HG02884 (cell line): ENCODE measurements around the gene SVIL.
"Not testable (repeated sequence)": the region's sequence is repeated elsewhere in the genome, so short reads cannot be mapped to it uniquely, and the experiment has no call there.

Source experiments
- ATAC-seq: cut with Tn5 transposase; IDR thresholded peaks from one replicate; pipeline ENCODE4 v1.9.1; 2021; ENCODE audit warnings: mild to moderate bottlenecking, moderate library complexity; ENCODE audit not compliant: unreplicated experiment

Gene SVIL

DNA sequence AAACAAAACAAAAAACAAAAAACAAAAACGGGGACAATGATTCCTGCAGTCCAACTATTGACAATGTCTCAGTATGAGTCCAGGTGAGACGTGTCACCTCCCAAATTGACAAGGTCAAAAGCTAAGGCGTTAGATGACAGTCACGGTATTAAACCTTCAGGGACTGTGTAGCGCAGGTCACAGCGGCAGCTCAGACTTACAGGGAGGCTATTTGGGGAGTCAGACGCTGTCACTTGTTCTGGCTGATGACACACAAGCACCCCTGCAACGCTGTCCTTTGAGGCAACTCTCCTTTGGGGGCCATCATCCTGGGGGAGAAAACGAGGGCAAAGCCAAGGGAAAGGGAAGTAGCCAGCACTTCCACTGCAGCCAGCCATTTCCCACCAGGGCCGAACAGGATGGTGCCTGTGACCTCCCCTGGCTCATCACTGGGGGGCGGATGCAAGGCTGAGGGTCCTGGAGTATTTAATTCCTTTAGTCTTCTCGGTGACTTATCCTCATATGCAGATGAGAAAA is 55.3 kb downstream of the SVIL start:
- no peak for ATAC-seq

DNA sequence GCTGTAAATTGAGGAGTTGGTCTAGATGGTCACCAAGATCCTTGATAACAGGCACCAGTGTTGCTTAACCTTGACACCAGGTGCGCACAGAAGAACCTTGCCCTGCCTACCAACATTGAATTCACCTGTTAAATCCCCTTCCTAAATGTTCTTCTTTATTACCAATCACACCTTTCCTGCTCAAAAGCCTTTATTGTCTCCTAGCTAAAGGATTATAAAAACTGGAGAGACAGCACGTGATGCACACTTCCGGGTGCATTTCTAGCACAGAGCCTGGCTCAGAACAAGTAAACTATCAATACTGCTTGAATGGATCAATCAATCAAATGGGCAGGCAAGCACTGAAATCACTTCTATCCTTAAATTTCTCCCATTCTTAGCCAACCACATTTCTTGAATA is 56.3 kb downstream of the SVIL start:
- ATAC-seq = no peak

DNA sequence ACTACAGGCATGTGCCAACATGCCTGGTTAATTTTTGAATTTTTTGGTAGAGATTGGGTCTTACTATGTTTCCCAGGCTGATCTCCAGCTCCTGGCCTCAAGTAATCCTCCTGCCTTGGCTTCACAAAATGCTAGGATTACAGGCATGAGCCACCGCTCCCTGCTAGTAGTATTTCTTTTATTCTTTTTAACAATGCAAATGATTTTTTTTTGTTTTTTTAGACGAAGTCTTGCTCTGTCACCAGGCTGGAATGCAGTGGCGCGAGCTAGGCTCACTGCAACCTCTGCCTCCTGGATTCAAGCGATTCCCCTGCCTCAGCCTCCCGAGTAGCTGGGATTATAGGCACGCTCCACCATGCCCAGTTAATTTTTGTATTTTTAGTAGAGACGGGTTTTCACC is 58.1 kb downstream of the SVIL start:
- no peak for ATAC-seq

DNA sequence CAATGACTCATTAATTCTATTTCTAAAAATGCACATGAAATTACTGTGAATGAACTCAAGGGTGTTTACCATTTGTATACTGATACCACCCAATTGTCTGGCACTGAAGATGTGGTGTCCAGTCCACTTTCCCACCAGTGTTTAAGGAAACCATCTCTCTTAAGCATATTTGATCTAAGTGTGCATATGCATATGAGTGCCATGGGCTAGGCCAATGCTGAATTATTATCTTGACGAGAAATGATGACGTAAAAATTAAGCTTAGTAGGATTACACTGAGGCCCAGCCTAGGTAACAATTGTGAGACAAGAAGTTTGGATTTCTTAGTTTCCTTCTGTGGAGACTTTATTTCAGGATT is 59.7 kb downstream of the SVIL start:
- ATAC-seq = no peak

DNA sequence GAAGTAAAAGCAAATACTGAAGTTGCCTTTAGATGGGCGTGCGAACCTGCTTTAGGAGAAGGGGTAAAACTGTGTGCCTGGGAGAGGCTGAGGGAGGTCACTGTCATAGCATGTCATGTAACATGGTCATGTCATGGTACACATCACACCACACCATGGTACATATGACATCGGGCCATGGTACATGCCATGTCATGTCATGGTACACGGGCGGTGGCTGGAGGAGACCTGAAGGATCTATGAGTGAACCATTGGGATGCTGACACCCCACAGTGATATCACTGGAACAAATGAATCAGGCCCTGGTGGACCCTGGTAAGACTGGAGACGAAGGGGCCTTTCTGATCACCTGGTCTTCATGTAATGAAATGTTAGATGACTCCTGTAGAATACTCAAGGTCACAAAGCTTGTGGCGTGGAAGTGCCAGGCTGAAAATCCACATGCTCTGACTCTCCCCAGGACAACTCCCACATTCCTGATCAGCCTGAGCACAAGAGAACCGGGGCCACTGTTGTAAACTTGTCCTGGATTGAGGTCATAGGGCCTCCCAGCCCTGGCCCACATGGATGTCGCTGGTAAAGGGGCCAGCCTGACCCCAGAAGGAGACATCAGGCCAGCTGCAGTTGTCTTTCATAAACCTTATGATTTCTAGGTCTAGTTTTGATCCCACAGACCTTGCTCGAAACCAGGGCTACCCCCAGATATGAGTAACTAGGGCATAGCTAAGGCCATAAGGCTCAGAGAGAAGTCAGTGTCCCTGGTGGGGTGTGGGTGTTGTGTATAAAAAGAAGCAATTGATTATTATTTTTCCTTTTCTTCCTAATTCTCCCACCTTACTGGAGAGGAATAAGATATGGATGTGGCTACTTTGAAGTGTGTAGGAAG is 60.3 kb downstream of the SVIL start:
- not testable (repeated sequence) for ATAC-seq

DNA sequence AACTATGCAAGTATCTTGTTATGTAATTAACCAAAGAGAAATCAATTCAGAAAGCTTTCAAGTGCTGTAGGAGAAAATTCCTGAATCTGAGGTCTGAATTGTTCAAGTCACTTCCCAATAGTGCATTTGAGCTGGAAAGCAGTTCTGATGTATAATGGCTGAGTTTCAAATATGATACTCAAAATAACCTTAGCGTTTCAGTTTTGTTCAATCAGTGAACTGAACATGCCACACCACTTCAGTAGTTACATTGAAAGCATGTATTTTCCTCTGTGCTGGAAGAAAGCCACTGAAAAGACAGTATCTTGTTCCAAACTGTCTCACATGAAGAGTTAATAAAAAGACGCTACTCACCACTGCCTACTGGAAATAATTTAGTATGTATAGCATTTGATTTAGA is 64.5 kb downstream of the SVIL start:
- not testable (repeated sequence) for ATAC-seq

DNA sequence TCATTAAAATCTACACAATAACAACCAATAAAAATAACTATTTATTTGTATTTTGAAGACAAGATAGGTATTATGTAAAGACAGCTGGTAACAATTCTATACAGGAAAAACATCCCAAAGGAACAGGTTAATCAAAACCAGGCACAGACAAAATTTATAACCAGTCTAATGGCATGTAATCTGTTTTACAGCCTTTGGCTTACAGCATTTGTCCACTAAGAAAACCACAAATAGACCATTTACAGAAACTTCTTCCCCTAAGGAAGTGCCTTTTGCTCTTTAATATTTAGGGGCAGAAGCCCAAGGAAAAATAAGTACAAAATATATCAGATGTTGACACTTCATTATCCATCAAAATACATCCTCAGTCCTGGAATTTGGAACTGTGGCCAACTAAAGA is 65.0 kb downstream of the SVIL start:
- ATAC-seq = no peak

DNA sequence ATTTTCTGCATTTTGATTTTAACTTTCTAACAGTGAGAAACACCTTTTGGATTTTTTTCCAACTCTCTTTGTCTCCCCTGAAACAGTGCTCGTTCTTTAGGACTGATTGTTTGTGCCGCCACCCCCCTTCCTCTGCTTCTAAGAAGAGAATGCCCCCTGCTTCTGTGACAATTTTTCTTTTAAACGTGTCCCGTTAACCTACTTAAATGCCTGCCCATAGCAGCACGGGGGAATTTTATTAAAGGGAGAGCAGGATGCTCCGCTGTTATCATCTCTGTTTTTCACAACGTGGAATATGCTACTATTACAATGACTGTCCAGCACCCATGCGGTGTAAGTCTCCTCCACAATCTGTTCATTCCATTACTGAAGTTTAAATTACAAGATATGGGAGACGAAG is 67.8 kb downstream of the SVIL start:
- no peak for ATAC-seq

DNA sequence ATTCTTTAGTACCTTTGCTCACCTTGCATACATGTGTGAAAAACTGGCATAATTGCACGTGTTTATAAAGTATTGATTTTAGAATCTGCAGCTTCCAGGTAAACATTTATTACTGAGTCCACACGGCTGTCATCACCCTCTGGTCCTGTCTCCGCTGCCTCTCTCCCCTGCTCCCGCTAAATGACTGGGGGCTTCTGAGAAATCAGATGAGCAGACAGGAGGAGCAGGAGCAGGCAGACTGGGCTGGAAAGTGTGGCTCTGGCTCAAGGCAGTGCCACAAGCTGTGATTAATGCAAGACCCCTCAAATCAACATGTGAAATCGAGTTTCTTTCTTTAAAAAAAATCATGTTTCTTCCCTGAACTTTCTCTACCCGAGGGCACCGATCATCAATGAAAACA is 68.6 kb downstream of the SVIL start:
- ATAC-seq = not testable (repeated sequence)

DNA sequence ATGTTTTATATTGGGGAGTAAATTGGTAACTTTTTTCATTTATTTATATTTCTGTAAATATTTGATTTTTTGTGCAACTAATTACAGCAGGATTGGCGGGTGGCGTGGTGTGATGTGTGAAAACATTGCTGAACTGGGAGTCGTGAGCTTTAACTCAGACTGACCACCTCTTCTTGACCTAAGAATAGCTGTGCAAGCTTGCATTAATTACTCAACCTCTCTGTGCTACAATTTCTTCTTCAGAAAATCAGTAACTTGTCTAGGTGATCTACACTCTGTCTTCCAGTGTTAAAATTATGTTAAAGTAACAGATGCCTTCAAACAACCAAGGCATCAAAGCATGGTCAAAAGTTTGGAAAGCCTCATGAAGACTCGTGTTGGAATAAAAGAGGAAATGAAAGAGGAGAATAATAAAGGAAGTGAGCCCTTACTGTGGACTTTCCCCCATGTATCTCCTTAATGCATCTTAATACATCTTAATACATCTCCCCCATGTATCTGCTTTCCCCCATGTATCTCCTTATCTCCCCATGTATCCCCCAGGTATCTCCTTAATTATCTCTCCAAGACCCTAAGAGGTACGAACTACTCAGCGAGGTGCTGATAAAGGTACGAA is 71.2 kb downstream of the SVIL start:
- no peak for ATAC-seq

DNA sequence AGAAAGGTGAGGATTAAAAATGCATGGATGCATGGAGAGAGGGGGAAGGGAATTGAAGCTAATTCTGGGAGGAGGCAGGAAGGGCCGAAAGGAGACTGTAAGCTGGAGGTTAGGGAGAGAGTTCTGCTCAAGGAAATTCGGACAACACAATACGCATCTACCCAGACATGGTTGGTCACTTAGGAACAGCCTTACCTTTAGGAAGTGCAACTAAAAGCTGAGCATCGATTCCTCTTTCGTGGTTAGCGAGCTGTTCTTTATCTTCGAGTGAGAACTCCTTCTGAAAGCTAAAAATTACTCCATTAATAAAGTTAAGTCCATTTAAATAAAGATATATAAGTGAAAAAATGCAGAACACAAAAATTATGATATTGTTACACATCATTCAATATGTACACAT is 71.8 kb downstream of the SVIL start:
- ATAC-seq = not testable (repeated sequence)

DNA sequence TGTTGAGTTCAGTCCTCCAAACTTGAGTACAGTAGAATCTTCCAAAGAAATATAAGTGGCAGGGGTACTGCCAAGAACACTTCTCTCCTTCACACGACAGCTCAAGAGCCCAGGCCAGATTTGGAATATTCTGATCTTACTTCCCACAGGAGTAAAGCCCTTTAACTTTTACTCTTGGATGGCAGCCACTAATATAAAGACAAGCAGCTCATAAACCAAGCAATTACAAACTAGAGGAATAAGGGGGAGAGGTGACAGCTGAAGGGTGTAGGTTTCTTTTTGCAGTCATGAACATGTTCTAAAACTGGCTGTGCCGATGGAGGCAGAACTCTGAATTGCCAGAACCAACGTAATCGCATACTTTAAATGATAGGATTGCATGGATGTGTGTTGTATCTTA is 74.8 kb downstream of the SVIL start:
- ATAC-seq = no peak

DNA sequence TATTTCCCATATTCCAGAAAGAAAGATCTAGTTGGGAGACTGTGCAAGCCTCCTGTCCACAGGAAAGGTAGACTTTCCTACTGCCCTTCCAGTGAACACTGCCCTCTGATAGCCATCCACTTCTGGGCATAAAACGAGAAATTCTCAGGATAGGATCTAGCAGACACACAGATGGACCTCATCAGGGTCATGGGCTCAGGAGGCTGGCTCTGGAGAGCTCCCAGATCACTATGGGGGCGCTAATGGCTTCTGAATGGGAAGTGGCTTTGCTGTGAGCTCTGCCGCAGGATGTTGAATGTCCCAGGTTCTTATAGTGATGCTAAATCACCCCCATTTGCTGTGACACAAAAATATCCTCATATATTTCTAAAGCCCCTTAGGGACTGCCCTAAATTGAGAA is 77.1 kb downstream of the SVIL start:
- no peak for ATAC-seq

DNA sequence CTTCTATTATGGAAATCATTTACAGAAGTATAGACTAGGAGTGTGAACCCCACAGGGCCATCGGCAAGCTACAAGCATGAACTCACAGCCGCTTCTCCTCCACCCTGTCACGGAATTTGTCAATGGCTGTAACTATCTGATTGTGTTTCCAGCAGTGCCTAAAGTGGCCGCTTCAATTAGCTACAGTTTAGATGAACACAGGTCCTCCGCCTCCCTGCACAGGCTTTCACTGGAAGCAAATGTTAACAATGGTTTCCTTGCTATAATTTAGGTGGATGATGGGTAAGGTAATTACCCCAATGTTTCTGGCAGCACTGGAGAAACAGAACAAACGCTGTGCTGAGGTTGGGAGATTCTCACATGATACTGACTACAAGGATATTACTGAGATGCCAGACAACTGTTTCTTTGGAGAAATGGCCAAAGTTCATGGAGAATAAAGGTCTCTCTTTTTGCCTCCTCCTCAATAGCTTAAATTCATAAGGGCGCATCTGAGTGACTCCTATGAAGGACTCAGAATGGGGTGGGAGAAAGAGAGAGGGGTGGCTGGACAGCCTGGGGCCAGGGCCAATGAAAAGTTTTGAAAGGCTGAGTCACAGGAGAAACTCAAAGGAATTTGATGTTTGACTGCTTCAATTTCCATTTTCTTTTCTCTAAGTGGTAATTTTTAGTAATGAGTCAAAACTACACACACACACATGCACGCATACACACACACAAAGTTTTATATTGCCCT is 78.9 kb downstream of the SVIL start:
- ATAC-seq = no peak

DNA sequence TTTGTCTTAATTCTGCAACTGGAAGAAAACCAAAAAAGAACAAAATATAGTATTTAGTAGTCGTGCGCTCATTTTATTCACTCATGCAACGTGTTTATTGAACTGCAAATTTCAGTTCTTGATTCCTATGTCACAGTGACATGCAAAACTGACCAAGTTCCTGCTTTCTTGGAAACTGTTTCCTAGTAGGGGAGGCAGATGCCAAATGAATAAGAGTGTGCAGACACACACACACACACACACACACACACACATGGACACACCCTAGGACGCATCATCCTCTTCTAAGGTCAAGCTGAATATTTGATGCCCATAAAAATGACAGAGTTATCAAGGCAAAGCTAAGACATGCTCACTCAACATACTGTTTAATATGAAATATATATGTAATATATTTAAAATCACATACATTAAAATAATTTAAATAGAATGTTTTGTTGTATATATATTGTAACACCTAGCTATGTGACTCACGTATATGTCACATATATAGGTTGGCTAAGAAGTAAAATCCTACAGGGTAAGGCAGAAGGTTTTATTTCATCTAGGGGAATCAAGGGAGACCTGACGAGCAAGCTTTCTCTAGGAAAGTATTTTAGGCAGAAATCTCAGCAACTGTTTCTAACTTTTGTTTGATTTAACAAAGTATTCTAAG is 79.6 kb downstream of the SVIL start:
- no peak for ATAC-seq

DNA sequence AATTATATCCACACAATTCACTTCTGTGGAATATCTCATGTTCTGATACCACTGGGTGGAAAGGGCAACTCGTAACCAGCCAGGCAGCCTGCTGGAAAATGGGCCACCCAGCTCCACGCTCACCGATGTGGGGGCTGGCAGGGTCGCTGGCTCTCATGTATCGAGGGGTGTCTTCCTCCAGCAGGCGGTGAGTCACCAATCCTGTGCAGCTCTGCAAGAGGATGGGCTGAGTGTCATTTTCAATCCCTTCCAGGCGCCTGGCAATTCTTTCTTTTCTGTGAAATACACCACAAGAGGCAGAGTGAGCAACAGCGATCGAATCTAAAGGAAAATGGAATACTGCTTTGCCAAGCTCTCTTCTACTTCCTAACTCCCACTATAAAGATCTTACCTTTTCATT is 80.1 kb downstream of the SVIL start:
- ATAC-seq = no peak

DNA sequence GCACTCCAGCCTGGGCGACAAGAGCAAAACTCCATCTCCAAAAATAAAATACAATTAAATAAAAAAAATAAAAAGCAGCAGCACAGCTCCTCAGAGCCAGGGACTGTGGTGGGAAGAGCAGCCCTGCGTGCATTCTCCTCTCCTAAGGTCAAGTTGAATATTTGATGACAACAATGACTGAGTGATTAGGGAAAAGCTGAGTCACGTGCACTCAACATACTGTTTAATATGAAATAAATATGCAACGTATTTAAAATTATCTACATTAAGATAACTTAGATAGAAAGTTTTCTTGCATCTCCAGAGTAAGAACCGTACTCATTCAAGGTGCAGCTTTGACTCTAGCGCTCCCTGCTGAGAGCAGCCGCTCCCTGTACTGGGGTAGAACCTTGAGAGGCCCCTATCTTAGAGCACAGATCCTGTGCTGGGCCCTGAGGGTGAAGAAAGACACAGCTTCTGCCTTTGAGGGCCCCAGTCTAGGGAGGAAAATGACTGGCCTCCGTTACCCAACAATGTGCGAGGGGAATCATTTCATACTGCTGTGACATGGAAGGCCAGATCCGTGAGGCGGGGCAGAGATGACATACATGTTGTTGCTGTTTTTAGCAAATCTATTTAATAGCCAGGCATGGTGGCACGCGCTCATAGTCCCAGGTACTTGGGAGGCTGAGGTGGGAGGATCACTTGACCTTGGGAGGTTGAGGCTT is 81.1 kb downstream of the SVIL start:
- ATAC-seq = no peak

DNA sequence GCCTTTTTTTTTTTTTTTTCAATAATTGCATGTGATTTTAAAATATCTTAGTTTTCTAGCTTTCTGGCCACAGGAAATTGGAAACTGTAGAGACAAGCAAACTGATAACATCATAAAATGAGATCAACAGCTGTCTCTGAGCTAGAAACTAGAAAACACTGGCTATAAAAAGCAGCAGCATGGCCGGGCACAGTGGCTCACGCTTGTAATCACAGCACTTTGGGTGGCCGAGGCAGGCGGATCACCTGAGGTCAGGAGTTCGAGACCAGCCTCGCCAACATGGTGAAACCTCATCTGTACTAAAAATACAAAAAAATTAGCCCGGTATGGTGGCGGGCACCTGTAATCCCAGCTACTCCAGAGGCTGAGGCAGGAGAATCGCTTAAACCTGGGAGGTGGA is 81.7 kb downstream of the SVIL start:
- not testable (repeated sequence) for ATAC-seq

DNA sequence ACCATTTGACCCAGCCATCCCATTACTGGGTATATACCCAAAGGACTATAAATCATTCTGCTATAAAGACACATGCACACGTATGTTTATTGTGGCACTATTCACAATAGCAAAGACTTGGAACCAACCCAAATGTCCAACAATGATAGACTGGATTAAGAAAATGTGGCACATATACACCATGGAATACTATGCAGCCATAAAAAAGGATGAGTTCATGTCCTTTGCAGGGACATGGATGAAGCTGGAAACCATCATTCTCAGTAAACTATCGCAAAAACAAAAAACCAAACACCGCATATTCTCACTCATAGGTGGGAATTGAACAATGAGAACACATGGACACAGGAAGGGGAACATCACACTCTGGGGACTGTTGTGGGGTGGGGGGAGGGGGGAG is 85.3 kb downstream of the SVIL start:
- ATAC-seq = not testable (repeated sequence)

DNA sequence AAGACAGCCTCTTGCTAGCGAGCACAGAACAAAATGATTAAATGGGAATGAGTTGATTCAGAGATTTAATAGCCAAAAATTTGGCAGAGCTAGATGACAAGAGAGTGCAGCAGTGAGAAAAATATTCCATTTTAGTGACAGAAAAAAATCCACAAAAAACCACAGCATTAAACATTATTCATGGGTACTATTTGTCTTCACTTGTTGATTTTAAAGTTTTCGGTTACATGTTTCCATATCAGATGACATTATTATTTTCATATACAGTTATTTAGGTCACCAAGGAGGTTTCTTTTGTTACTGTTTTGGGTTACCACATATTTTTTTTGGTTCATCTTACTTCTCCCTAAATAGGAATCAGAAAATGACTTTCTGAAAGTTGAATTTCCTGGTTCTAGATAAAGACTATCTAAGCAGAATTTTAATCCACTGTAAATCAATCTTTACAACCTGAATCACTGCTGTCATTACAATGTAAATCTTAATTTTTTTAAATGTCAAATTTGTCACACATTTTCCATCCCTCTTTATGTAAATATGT is 87.9 kb downstream of the SVIL start:
- no peak for ATAC-seq
